ENCODE measurements around the gene MEF2D.

DNA sequence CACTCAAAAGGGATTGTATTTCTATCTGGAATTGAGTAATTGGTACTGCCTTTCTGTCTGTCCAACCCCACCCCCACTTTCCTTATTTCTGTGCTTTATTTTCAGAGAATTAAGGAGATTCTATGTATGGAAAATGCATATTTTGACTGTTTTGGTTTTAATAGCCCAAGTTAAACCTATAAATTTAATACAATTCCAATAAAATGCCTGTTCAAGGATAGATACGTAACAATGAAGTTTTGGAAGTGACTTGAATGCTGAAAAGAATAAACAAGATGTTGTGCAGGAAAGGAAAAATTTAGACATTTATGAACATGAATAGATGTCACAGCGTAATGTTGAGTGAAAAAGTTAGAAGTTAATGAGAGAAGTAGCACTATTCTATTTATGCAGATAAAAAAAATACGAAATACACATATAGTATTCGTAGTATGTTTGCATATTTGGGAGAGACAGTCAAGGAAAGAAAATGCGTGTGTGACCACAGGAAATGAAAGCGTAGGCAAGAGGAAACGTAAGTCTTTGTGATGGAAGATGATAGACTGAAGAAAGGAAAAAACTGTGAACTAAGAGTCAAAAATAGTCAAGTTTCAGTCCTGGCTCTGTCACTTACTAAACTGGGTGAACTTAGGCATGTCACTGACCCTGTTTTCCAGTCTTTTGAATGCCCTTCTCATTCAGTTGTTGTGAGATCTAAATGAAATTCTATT is 62.1 kb downstream of the MEF2D start:
- TF ChIP-seq, protein P1, sequence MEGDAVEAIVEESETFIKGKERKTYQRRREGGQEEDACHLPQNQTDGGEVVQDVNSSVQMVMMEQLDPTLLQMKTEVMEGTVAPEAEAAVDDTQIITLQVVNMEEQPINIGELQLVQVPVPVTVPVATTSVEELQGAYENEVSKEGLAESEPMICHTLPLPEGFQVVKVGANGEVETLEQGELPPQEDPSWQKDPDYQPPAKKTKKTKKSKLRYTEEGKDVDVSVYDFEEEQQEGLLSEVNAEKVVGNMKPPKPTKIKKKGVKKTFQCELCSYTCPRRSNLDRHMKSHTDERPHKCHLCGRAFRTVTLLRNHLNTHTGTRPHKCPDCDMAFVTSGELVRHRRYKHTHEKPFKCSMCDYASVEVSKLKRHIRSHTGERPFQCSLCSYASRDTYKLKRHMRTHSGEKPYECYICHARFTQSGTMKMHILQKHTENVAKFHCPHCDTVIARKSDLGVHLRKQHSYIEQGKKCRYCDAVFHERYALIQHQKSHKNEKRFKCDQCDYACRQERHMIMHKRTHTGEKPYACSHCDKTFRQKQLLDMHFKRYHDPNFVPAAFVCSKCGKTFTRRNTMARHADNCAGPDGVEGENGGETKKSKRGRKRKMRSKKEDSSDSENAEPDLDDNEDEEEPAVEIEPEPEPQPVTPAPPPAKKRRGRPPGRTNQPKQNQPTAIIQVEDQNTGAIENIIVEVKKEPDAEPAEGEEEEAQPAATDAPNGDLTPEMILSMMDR (IDR thresholded peaks at IDR 0.05; ENCODE audit: low read length) = no peak
- 0 out of 2 replicates have a peak, but pooled peaks have one; percentile 51 for TF ChIP-seq EZH2phosphoT487 (IDR thresholded peaks at IDR 0.05; ENCODE audit: low read length)

Data from MM.1S (cell line).